ENCODE data around the gene PRLR. TPM values are rescaled to one million over a fixed set of nuclear protein-coding genes. Genes with fewer than 3 reads are reported as not detected.

Gene PRLR
- total and polyA plus RNA-seq, 9 of the 15 experiments (the other 6 are each of a cell fraction or from before 2014, with no cell fraction given), result 0.02 TPM; not detected in 8

GRCh38 chr5:35141739-35142138, 88.5 kb downstream of the PRLR start:
- no peak overlapping the region for H3K4me2 ChIP-seq (ENCODE audit: insufficient read depth, low read length)
- no peaks in the 10 kb centered on the region for H3K4me1 ChIP-seq (replicated peaks in 1 of 2; ENCODE audit: control insufficient read depth in 2 of 2, insufficient read depth in 2 of 2, low read length in 2 of 2)
- H3K27ac ChIP-seq (ENCODE audit: extremely low read depth, low read depth, low read length), result no peak overlapping the region
- no peak; the same call in 2 of the 3 replicates for ATAC-seq
- H2AFZ ChIP-seq (ENCODE audit: low read depth, low read length), result no peak overlapping the region
- intact Hi-C loops (cut with micrococcal nuclease), result no loop called here
- in situ Hi-C loops (cut with MboI), result no loop called here
- WGBS (ENCODE audit: insufficient coverage, low coverage, missing lambda C conversion rate), result 3% methylated on average over 4 of the region's 4 CpGs
- no peak for DNase-seq (ENCODE audit: extremely low read depth in 1 of 4, low spot score in 3 of 4)
- no peaks in the 10 kb centered on the region for H3K27me3 ChIP-seq (ENCODE audit: control insufficient read depth in 2 of 2, insufficient read depth in 2 of 2, low read length in 2 of 2)
- no peak overlapping the region for H3K4me3 ChIP-seq
- POLR2A ChIA-PET, result no interaction called here
- H3K9me1 ChIP-seq (ENCODE audit: control insufficient read depth, insufficient read depth, low read length), result no peaks in the 10 kb centered on the region
- H3K9me3 ChIP-seq (replicated peaks; ENCODE audit: control insufficient read depth, insufficient read depth, low read depth, low read length), result no peaks in the 10 kb centered on the region
- no peak for FAIRE-seq
- H3K79me2 ChIP-seq (ENCODE audit: control insufficient read depth, insufficient read depth, low read length), result no peaks in the 10 kb centered on the region
- CTCF ChIA-PET (ENCODE audit: low intra/inter-chr PET ratio), result no interaction called here
- no peaks in the 10 kb centered on the region for H3K36me3 ChIP-seq (ENCODE audit: control insufficient read depth, insufficient read depth, low read length)
- BruUV-seq (replicated peaks), result no TSS peak
- no peak overlapping the region for H3K9ac ChIP-seq (ENCODE audit: insufficient read depth in 1 of 2, low read depth in 2 of 2, low read length in 2 of 2)
- H4K20me1 ChIP-seq (replicated peaks; ENCODE audit: control insufficient read depth, insufficient read depth, low read length), result no peaks in the 10 kb centered on the region
- TF ChIP-seq, protein P1, sequence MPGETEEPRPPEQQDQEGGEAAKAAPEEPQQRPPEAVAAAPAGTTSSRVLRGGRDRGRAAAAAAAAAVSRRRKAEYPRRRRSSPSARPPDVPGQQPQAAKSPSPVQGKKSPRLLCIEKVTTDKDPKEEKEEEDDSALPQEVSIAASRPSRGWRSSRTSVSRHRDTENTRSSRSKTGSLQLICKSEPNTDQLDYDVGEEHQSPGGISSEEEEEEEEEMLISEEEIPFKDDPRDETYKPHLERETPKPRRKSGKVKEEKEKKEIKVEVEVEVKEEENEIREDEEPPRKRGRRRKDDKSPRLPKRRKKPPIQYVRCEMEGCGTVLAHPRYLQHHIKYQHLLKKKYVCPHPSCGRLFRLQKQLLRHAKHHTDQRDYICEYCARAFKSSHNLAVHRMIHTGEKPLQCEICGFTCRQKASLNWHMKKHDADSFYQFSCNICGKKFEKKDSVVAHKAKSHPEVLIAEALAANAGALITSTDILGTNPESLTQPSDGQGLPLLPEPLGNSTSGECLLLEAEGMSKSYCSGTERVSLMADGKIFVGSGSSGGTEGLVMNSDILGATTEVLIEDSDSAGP (CRISPR knock-in tag; IDR thresholded peaks at IDR 0.05), result no peak
- TF ChIP-seq, protein P2, sequence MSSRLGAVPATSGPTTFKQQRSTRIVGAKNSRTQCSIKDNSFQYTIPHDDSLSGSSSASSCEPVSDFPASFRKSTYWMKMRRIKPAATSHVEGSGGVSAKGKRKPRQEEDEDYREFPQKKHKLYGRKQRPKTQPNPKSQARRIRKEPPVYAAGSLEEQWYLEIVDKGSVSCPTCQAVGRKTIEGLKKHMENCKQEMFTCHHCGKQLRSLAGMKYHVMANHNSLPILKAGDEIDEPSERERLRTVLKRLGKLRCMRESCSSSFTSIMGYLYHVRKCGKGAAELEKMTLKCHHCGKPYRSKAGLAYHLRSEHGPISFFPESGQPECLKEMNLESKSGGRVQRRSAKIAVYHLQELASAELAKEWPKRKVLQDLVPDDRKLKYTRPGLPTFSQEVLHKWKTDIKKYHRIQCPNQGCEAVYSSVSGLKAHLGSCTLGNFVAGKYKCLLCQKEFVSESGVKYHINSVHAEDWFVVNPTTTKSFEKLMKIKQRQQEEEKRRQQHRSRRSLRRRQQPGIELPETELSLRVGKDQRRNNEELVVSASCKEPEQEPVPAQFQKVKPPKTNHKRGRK (tag; IDR thresholded peaks at IDR 0.05), result no peak
- no peak for TF ChIP-seq MTA2 (IDR thresholded peaks at IDR 0.05; ENCODE audit: low read depth)
- no peak for TF ChIP-seq GABPB1 (CRISPR knock-in tag; IDR thresholded peaks at IDR 0.05)
- TF ChIP-seq EWSR1 (IDR thresholded peaks at IDR 0.05; ENCODE audit: borderline replicate concordance, low read depth, partially characterized antibody), result no peak
- no peak for TF ChIP-seq ZBTB40 (IDR thresholded peaks at IDR 0.05)
- TF ChIP-seq ZBTB40 (CRISPR knock-in tag; IDR thresholded peaks at IDR 0.05), result no peak
- no peak for TF ChIP-seq NR2F6 (CRISPR knock-in tag; IDR thresholded peaks at IDR 0.05)
- no peak for TF ChIP-seq PHF20 (IDR thresholded peaks at IDR 0.05; ENCODE audit: partially characterized antibody)
- TF ChIP-seq, protein P3, sequence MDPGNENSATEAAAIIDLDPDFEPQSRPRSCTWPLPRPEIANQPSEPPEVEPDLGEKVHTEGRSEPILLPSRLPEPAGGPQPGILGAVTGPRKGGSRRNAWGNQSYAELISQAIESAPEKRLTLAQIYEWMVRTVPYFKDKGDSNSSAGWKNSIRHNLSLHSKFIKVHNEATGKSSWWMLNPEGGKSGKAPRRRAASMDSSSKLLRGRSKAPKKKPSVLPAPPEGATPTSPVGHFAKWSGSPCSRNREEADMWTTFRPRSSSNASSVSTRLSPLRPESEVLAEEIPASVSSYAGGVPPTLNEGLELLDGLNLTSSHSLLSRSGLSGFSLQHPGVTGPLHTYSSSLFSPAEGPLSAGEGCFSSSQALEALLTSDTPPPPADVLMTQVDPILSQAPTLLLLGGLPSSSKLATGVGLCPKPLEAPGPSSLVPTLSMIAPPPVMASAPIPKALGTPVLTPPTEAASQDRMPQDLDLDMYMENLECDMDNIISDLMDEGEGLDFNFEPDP (CRISPR knock-in tag; IDR thresholded peaks at IDR 0.05), result no peak

All from K562 (cell line).